Measurements from ENCODE around the gene HLA-DMA.

HLA-DMA gene

GRCh38 chr6:32932132-32932868 lies 20.6 kb downstream of the HLA-DMA start:
- DNase-seq (ENCODE audit: low read depth in 2 of 2), result no peak

DNA sequence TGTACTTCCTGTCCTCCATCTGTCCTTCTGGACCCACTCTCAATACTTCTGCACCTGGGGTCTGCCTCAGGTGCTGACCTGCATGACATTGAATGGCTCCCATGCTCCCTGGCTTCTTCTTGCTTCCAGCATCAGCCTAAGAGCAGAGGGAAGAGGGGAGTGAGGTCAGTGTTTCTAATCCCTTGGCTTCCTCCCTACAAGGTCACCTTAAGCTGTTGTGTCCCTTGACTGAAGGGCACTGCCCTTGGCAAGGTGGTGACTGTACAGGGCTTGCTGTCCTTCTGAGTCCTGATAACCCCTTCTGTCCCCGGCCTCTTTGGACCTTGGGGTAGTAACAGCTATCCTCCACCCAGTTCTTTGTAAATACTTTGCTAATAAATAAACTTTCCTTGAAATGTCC lies 21.7 kb downstream of the HLA-DMA start:
- DNase-seq (ENCODE audit: low read depth in 2 of 2), result no peak

- no peak for DNase-seq (ENCODE audit: low read depth in 2 of 2)
Measured at GRCh38 chr6:32922083-32922482, 30.8 kb downstream of the HLA-DMA start.

DNA sequence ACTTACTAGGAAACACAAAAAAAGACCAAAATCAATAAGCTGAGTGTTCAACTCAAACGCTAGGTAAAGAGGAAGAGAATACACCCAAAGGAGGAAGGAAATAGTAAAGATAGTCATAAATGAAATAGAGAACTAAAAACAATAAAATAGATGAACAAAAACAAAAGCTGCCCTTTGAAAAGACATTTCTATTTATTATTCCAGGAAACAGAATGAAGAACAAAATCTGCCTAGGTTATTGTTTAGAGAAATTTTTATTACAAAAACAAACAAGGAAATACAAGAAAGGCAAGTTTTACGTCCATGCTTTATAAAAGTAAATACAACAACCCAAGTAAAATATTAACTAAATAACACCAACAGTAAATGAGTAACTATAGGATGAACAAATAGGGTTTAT lies 32.2 kb downstream of the HLA-DMA start:
- DNase-seq (ENCODE audit: low read depth in 2 of 2), result no peak

- no peak for DNase-seq (ENCODE audit: low read depth in 2 of 2)
Measured at GRCh38 chr6:32912951-32913350, 39.9 kb downstream of the HLA-DMA start.

GRCh38 chr6:32908897-32909296 lies 44.0 kb downstream of the HLA-DMA start:
- DNase-seq (ENCODE audit: low read depth in 2 of 2), result no peak

DNA sequence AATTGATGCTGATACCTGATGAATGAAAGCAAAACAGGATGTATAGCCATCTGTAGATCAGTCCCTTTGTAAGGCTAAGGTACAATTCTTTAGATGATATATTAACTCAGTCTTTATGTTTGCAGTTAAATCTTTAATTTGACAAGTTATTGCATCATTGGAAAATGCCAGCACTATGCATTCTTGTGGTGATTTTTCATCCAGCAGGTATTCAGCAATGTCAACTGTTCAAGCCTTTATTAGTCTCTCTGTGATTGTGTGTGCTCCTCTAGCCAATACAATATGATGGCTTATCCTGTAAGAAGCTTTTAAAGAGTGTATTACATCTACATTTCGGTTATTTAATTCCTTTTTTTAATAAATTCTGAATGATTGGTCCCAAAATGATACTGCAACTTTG lies 46.4 kb downstream of the HLA-DMA start:
- no peak for DNase-seq (ENCODE audit: low read depth in 2 of 2)

DNA sequence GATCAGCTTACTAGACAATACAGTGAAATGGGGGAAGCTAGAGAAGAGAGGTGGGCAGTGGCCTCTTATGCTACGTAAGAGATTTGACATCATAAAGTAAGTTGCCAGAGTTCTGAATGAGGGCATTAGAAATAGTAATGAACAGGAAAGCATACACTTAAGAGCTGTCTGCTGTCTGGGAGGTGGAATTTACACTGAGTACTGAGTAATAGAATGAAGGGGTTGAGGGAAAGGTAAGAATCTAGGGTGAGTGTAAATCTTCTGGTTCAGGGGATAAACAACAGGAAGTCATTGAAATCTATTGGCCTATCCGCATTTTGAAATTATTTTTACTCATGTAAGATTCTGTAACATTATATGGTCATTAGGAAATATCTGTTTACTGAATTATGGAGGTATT lies 47.8 kb downstream of the HLA-DMA start:
- DNase-seq (ENCODE audit: low read depth in 2 of 2), result no peak

GRCh38 chr6:32903952-32904351 lies 48.9 kb downstream of the HLA-DMA start:
- no peak for DNase-seq (ENCODE audit: low read depth in 2 of 2)
